NOMO-1 treated with dmso at 0.1 percent for 144 hours (cell line): ENCODE results near the gene FAF1.

ENCODE experiments used
- DNase-seq: peaks from one replicate; lab custom pipeline; 2025; ENCODE audit not compliant: unreplicated experiment; lab: John Stamatoyannopoulos, UW

Gene FAF1

GRCh38 chr1:50658459-50659076, 301.5 kb downstream of the FAF1 start:
- no peak for DNase-seq

- DNase-seq: no peak
These were observed 303.1 kb downstream of the FAF1 start for GRCh38 chr1:50656931-50657330.

- no peak for DNase-seq
These were observed 308.4 kb downstream of the FAF1 start for GRCh38 chr1:50651476-50652263.

- no peak for DNase-seq
These were observed 313.5 kb downstream of the FAF1 start for GRCh38 chr1:50646526-50646925.

GRCh38 chr1:50645139-50645538, 314.9 kb downstream of the FAF1 start:
- DNase-seq: no peak

- DNase-seq: no peak
These were observed 315.5 kb downstream of the FAF1 start for GRCh38 chr1:50644447-50645105.

GRCh38 chr1:50637460-50637859, 322.6 kb downstream of the FAF1 start:
- DNase-seq: no peak

GRCh38 chr1:50634251-50634650, 325.8 kb downstream of the FAF1 start:
- DNase-seq: no peak

GRCh38 chr1:50633465-50633864, 326.6 kb downstream of the FAF1 start:
- no peak for DNase-seq

- no peak for DNase-seq
These were observed 328.9 kb downstream of the FAF1 start for GRCh38 chr1:50631161-50631560.

- no peak for DNase-seq
These were observed 337.8 kb downstream of the FAF1 start for GRCh38 chr1:50622259-50622658.

GRCh38 chr1:50620680-50621329, 339.3 kb downstream of the FAF1 start:
- no peak for DNase-seq

GRCh38 chr1:50615036-50615750, 344.9 kb downstream of the FAF1 start:
- no peak for DNase-seq

- DNase-seq: no peak
These were observed 348.4 kb downstream of the FAF1 start for GRCh38 chr1:50611675-50612074.

- no peak for DNase-seq
These were observed 349.5 kb downstream of the FAF1 start for GRCh38 chr1:50610563-50610962.

GRCh38 chr1:50609508-50609907, 350.6 kb downstream of the FAF1 start:
- DNase-seq: no peak

GRCh38 chr1:50605186-50605875, 354.7 kb downstream of the FAF1 start:
- no peak for DNase-seq

- DNase-seq: no peak
These were observed 355.5 kb downstream of the FAF1 start for GRCh38 chr1:50604580-50604979.

GRCh38 chr1:50603274-50604271, 356.5 kb downstream of the FAF1 start:
- peak; percentile 8 for DNase-seq
